ENCODE measurements around the gene SDCBP2.

DNA sequence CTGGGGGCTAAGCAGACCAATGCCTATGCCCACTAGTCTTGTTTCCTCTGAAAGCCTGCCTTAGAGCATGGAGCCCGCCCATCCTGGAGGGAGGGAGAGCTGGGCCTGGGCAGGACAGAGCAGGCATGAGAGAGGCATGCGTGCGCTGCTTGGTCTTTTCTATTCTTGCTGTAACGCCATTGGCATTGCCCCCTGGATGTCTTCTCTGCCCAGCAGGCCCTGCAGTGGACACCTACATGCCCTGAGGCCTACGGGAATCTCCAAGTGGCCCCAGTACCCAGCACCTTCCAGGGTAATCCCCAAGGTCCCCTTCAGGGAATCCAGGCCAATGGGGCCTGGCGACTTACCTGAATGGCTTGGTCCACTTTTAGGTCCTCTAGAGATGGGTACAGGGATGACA is 8.9 kb downstream of the SDCBP2 start:
- TF ChIP-seq, protein P1, sequence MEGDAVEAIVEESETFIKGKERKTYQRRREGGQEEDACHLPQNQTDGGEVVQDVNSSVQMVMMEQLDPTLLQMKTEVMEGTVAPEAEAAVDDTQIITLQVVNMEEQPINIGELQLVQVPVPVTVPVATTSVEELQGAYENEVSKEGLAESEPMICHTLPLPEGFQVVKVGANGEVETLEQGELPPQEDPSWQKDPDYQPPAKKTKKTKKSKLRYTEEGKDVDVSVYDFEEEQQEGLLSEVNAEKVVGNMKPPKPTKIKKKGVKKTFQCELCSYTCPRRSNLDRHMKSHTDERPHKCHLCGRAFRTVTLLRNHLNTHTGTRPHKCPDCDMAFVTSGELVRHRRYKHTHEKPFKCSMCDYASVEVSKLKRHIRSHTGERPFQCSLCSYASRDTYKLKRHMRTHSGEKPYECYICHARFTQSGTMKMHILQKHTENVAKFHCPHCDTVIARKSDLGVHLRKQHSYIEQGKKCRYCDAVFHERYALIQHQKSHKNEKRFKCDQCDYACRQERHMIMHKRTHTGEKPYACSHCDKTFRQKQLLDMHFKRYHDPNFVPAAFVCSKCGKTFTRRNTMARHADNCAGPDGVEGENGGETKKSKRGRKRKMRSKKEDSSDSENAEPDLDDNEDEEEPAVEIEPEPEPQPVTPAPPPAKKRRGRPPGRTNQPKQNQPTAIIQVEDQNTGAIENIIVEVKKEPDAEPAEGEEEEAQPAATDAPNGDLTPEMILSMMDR (IDR thresholded peaks at IDR 0.05): no peak
- no peak for TF ChIP-seq POLR2A (IDR thresholded peaks at IDR 0.05)
